Pulmonary artery endothelial cell (primary cell): ENCODE measurements around the gene PBX2. TPM values are rescaled to one million over a fixed set of nuclear protein-coding genes. Genes with fewer than 3 reads are reported as not detected.
A peak's percentile ranks its signal among the peaks of the same experiment; 100 is the strongest.
"Not testable (repeated sequence)": the region's sequence is repeated elsewhere in the genome, so short reads cannot be mapped to it uniquely, and the experiment has no call there.

Source experiments
- DNase-seq: peaks from one replicate; pipeline ENCODE4 v3.0.0-alpha.2; 2011; ENCODE audit warnings: low read depth, low spot score
- total RNA-seq: library from RNA; depleted of rRNA; stranded (reverse); fragments of >200 nt; gene quantifications from 2 replicates; pipeline ENCODE4 v1.2.3, GENCODE V29; 2014

Gene PBX2
- total RNA-seq, 1 donor from 2014 or later: 48.7 TPM

- DNase-seq: no peak
These were observed 13.6 kb upstream of the PBX2 start for GRCh38 chr6:32203426-32204267.

- DNase-seq: no peak
These were observed 12.2 kb upstream of the PBX2 start for GRCh38 chr6:32202186-32202585.

- DNase-seq: no peak
These were observed 10.9 kb upstream of the PBX2 start for GRCh38 chr6:32200711-32201475.

GRCh38 chr6:32198866-32199265 is 8.9 kb upstream of the PBX2 start:
- DNase-seq: no peak

- no peak for DNase-seq
These were observed 8.3 kb upstream of the PBX2 start for GRCh38 chr6:32198345-32198696.

- no peak for DNase-seq
These were observed 6.9 kb upstream of the PBX2 start for GRCh38 chr6:32196682-32197616.

- peak; percentile 99 for DNase-seq
These were observed 6.1 kb upstream of the PBX2 start for GRCh38 chr6:32195902-32196681.

GRCh38 chr6:32195652-32195901 is 5.6 kb upstream of the PBX2 start:
- no peak for DNase-seq

GRCh38 chr6:32194825-32195651 is 5.0 kb upstream of the PBX2 start:
- DNase-seq: no peak

GRCh38 chr6:32194388-32194787 is 4.4 kb upstream of the PBX2 start:
- no peak for DNase-seq

GRCh38 chr6:32193096-32193495 is 3.1 kb upstream of the PBX2 start:
- not testable (repeated sequence) for DNase-seq

GRCh38 chr6:32192608-32193039 is 2.6 kb upstream of the PBX2 start, which contains the start of gene GPSM3:
Gene GPSM3 (minus strand): TSS chr6:32192643. CDS start chr6:32192513, 130 bp downstream.
- DNase-seq: no peak

- DNase-seq: no peak
These were observed 1.9 kb upstream of the PBX2 start for GRCh38 chr6:32191696-32192607.

- no peak for DNase-seq
These were observed 1.1 kb upstream of the PBX2 start for GRCh38 chr6:32190911-32191677.

GRCh38 chr6:32189742-32190053 is 304 bp downstream of the PBX2 start:
- no peak for DNase-seq

- DNase-seq: no peak
These were observed 797 bp downstream of the PBX2 start for GRCh38 chr6:32189069-32189741.

GRCh38 chr6:32188381-32189068 is 1.5 kb downstream of the PBX2 start:
- no peak for DNase-seq
